GM21360 (cell line): ENCODE measurements around the gene ARHGEF5.
"Not testable (repeated sequence)": the region's sequence is repeated elsewhere in the genome, so short reads cannot be mapped to it uniquely, and the experiment has no call there.

Experiments
- ATAC-seq: cut with Tn5 transposase; IDR thresholded peaks from one replicate; pipeline ENCODE4 v1.9.1; 2021; ENCODE audit warnings: mild to moderate bottlenecking, moderate library complexity; ENCODE audit not compliant: unreplicated experiment

ARHGEF5 gene

GRCh38 chr7:144418931-144419330, 63.7 kb downstream of the ARHGEF5 start:
- not testable (repeated sequence) for ATAC-seq

- ATAC-seq, result not testable (repeated sequence)
These were observed 72.3 kb downstream of the ARHGEF5 start for GRCh38 chr7:144427539-144427938.

DNA sequence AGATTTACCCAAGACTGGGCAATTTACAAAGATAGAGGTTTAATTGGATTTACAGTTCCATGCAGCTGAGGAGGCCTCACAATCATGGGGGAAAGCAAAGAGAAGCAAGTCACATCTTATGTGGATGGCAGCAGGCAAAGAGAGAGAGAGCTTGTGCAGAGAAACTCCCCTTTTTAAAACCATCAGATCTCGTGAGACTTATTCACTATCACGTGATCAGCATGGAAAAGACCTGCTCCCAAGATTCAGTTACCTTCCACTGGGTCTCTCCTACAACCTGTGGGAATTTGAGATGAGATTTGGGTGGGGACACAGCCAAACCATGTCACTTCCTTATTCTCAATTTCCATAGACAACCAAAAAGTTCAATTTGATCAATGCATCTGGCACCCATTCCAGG, 73.2 kb downstream of the ARHGEF5 start:
- ATAC-seq, result no peak
